Gastroesophageal sphincter (tissue), 4 donors: ENCODE data around the gene NOTCH2NLA. TPM values are rescaled to one million over a fixed set of nuclear protein-coding genes. Genes with fewer than 3 reads are reported as not detected.
"Not testable (repeated sequence)": the region's sequence is repeated elsewhere in the genome, so short reads cannot be mapped to it uniquely, and the experiment has no call there.

Experiments used
- ATAC-seq: fragments of 150-250 bp; one replicate; pipeline ENCODE4 v1.9.1; 2016; ENCODE audit warnings: mild to moderate bottlenecking, moderate library complexity
- H3K27ac ChIP-seq, 4 donors: fragments of 200-600 bp; sonication (generic) in 3 of 4; 1 replicate in 3 of 4; 2 replicates in 1 of 4; pipeline ENCODE4 v1.5.1; 2016 to 2019
- H3K27me3 ChIP-seq: fragments of 200-600 bp; sonication (generic); one replicate; pipeline ENCODE4 v1.5.1; 2019
- H3K36me3 ChIP-seq, 2 donors: fragments of 200-600 bp; sonication (generic); one replicate each; pipeline ENCODE4 v1.5.1; 2019; ENCODE audit warnings: control low read depth in 1 of 2
- H3K4me1 ChIP-seq, 3 donors: fragments of 200-600 bp; sonication (generic); 1 replicate in 2 of 3; 2 replicates in 1 of 3; pipeline ENCODE4 v1.5.1; 2016 to 2019; ENCODE audit warnings: control low read depth in 2 of 3
- H3K4me3 ChIP-seq, 2 donors: fragments of 200-600 bp; sonication (generic); one replicate each; pipeline ENCODE4 v1.5.1; 2019; ENCODE audit warnings: mild to moderate bottlenecking in 1 of 2, moderate library complexity in 1 of 2
- H3K9me3 ChIP-seq, 3 donors: fragments of 200-600 bp; sonication (generic); one replicate each; pipeline ENCODE4 v1.5.1; 2017 to 2019; ENCODE audit warnings: control low read depth in 2 of 3
- POLR2A ChIP-seq, 2 donors: fragments of 450-650 bp; IDR thresholded peaks; one replicate each; pipeline ENCODE4 v1.6.1; 2017; ENCODE audit warnings: antibody characterized with exemption in 2 of 2, mild to moderate bottlenecking in 2 of 2, moderate library complexity in 1 of 2
- POLR2AphosphoS5 ChIP-seq: sonication (generic); formaldehyde crosslinking; IDR thresholded peaks from one replicate; pipeline ENCODE4 v1.6.1; 2017; ENCODE audit warnings: antibody characterized with exemption
- WGBS, 2 donors: methylation state at CpG; one replicate each; pipeline ENCODE4 v1.1.5; 2018; ENCODE audit warnings: low coverage in 1 of 2; 5-methylcytosine and 5-hydroxymethylcytosine counted together
- total RNA-seq, 4 donors: library from RNA; depleted of rRNA; stranded (reverse); fragments of >200 nt; gene quantifications; one replicate each; pipeline ENCODE4 v1.1.0, GENCODE V29; 2016

The NOTCH2NLA gene
- total RNA-seq = 10 to 100 TPM; 30.1 to 54.2 (median 48.3) TPM

DNA sequence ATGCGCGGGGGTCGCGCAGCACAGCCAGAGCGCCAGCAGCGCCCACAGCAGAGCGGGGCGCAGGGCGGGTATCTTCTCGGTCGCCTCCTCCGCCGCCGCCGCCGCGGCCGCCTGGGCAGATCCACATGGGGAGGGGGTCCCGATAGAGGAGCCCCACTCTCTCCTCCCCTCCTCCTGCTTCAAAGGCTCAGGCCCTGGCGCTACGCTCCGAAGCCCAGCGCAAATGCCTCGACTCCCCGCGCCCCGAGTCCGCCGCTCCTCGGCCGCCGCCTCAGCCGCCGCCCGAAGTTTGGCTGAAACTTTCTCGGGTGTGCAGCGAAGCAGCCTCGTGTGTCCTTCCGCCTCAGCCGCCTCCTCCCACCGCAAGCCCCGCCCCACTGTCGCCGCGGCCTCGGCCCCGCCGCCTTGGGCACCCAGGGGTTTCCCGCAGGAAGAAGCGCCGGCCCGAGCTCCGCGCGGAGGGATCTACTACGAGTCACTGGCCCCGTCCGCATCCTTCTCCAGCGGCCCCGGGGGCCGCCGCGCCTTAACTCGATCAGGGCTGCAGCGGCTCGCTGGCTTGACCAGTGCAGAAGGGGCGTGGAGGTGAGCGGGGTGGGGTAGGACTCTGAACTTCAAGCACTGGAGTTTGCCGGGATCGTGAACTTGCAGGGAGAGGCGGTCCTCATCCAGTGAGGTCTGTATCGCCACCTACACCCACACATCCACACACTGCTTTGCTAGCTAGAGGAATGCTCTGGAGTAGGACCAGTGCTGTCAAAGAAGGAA lies at the start of gene NOTCH2NLA:
Gene NOTCH2NLA, minus strand, starts transcription at position 312 of the 768 bp plus-strand sequence. CDS start 39,684 bp downstream, outside the sequence.
- peak within 1 kb of the TSS; percentile 60 to 99 for H3K4me3 ChIP-seq
- H3K4me1 ChIP-seq, H3K36me3 ChIP-seq, H3K27me3 ChIP-seq, H3K9me3 ChIP-seq: not testable (repeated sequence)
- TF ChIP-seq POLR2A (IDR thresholded peaks at IDR 0.05) (peak; percentile 85 to 89), POLR2AphosphoS5 (peak; percentile 60)
- peak within 1 kb of the TSS; percentile 68 to 89 (median 80) for H3K27ac ChIP-seq
- ATAC-seq = peak; percentile 89
- 0% methylated on average over 9 of the region's 72 CpGs; no CpG with 5 or more reads in 1 of the 2 donors for WGBS, 2 donors

DNA sequence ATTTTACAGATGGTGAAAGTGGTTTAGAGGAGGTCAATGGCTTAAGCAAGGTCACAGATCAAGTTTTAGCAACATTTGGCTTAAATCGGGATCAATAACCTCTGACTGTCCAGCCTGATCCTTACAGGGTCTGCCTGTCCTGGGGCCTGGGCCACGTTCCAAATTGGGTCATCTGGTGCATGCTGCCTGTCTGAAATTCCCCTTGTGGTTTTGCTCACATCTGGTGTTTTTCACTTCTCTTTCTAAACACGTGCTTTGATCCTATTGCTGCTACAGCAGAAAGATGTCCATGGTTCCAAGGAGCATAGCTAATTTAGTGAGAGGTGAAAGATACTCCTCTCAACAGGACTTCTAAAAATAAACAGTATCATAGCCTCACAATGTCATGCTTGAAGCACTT lies 49.5 kb upstream of the NOTCH2NLA start:
- peak; percentile 53 for ATAC-seq

DNA sequence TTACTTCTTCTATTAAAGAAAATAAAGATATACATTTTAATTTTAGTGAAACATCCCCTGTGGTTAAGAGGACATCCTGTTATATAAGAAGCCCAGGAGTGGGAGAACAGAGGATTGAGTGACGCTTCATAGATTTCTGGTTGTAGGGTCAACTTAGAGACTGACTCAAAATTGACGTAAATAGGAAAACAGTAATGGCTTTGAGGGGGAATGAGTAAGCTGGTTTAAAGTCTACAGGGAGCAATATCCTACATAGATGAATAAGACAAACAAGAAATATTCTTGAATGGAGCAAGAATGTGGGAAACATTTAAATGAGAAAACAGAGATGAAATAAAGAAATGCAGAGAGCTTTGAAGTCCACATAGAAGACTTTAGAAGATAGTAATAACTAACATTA lies 48.3 kb upstream of the NOTCH2NLA start:
- not testable (repeated sequence) for ATAC-seq, H3K9me3 ChIP-seq, H3K36me3 ChIP-seq, H3K4me3 ChIP-seq, H3K27me3 ChIP-seq, H3K27ac ChIP-seq, H3K4me1 ChIP-seq
- no CpG with 5 or more reads among the region's 2 CpGs for WGBS, 2 donors

More for the DNA sequence above, 49.5 kb upstream of the NOTCH2NLA start:
- not testable (repeated sequence) for H3K4me3 ChIP-seq, H3K4me1 ChIP-seq, H3K27me3 ChIP-seq, H3K36me3 ChIP-seq, H3K27ac ChIP-seq, H3K9me3 ChIP-seq
- WGBS, 2 donors = no CpG with 5 or more reads among the region's 3 CpGs

DNA sequence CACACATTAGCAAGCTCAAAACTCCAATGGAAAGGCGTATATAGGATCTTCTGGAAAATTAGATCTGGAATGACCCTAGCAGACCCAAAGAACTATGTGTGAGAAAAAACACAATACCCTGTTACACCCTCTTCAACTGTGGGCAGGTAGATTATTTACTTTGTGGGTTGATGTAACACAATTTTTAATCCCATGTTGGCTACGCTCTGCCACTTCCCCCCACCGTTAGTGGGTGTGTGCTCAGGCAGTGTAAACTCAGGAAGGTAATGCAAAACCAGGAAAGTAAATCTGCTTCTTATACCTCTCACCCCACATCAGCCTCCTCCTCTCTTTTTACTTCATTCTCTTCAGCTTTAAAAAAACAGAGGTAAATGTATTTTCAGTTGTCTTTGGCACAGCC lies 45.3 kb upstream of the NOTCH2NLA start:
- not testable (repeated sequence) for H3K27ac ChIP-seq, H3K9me3 ChIP-seq, H3K4me3 ChIP-seq, H3K36me3 ChIP-seq, H3K27me3 ChIP-seq, ATAC-seq, H3K4me1 ChIP-seq
- no CpG with 5 or more reads among the region's 3 CpGs for WGBS, 2 donors

DNA sequence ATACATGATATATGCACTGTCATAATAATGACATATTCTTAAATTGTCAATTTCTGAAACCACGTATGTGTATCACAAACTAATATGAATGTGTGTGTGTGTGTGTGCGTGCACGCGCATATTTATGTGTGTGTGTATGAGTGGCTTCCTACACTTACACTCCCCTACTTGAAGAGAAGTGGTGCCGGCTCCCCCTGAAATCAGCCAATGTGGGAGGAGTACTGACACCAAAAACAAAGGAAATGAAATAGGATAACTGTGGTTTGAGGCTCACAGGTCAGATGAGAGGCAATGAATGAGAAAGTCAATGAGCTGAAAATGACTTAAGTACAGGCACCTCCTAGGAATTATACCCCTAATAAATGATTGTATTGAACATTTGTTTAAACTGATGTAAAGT lies 44.4 kb upstream of the NOTCH2NLA start:
- not testable (repeated sequence) for ATAC-seq, H3K9me3 ChIP-seq
- no CpG with 5 or more reads among the region's 5 CpGs for WGBS, 2 donors

DNA sequence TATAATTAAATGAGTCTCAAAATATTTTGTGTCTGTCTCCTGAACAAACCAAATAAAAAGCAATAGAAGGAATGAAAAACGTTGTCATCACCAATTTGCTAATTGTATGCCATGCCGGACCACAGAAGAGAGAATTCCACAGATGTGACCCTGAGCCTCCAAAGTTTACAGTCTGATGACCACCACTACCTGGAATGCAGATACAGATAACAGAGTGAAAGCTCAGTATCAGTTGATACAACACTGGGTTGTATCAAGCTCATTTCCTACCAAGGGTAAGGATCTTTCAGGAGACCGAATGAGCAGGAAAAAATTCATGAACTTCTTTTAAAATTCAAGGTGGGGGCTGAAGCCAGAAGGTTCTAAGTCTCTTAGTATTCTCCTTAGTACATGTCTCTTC lies 43.9 kb upstream of the NOTCH2NLA start:
- not testable (repeated sequence) for H3K4me3 ChIP-seq, H3K27me3 ChIP-seq, H3K4me1 ChIP-seq, H3K27ac ChIP-seq, ATAC-seq, H3K9me3 ChIP-seq, H3K36me3 ChIP-seq
- no CpG with 5 or more reads among the region's 3 CpGs for WGBS, 2 donors

More for the DNA sequence above, 44.4 kb upstream of the NOTCH2NLA start:
- not testable (repeated sequence) for H3K4me3 ChIP-seq, H3K4me1 ChIP-seq, H3K36me3 ChIP-seq, H3K27ac ChIP-seq, H3K27me3 ChIP-seq

DNA sequence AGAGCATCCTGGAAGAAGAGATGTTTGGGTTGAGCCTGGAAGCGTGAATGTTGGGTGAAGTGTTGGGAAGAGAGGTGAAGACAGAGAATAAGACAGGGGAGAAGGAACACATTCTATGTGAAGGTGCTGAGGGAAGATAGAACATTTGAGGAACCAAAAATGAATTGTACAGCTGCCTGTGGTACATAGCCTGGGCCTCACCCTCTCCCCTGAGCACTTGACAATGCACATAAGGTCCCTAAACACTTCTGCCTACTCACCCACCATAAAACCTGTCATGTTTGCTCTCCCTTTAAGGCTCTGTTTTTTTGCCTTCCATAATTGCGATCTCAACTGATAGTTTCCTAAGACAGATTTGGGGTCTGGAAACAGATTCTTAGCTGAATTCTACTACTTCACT lies 43.2 kb upstream of the NOTCH2NLA start:
- H3K4me1 ChIP-seq, H3K27ac ChIP-seq, ATAC-seq, H3K36me3 ChIP-seq, H3K4me3 ChIP-seq, H3K27me3 ChIP-seq, H3K9me3 ChIP-seq: not testable (repeated sequence)
- WGBS, 2 donors = no CpG with 5 or more reads among the region's 2 CpGs

DNA sequence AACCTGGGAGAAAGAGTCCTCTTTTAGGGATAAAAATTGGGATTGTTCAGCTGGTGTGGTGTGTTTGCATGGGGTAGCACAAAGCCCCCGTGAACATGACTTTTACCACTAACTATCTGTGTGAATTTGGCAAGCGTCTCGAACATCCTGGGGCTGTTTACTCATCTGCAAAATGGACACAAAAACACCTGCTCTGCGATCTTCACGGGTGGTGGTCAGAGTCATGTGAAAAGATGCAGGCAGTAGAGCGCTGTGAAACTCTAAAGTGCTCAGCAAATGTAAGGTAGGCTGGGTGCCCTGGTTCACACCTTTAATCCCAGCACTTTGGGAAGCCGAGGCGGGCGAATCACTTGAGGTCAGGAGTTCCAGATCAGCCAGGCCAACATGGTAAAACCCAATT lies 41.3 kb upstream of the NOTCH2NLA start:
- H3K36me3 ChIP-seq, ATAC-seq: not testable (repeated sequence)
- no CpG with 5 or more reads among the region's 9 CpGs for WGBS, 2 donors

DNA sequence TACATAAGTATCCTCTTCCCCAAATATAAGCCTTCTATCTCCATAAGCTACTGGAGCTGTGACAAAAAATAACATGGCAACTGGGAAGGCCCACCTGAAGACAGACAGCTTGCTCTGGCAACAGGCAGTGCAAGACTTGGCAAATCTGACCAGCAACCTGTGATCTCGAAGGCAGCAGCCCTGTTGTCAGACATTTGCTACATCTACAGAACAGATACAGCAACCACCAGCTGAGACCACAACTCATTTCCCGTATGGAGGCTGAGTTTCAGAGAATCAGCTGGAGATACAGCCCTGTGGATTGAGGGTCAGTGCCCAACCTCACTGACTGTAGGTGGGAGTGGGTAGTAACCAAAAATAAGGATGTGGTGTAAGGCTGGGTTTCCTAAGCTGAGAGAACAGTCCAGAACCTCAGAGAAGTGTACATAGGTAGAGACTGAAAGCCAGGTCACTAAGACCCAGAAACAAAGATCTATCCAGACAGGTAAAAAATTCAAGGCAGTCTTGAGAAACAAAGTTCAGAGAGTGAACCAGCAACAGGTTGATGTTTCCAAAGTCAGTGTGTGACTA lies 37.4 kb upstream of the NOTCH2NLA start:
- not testable (repeated sequence) for ATAC-seq, H3K4me1 ChIP-seq, H3K9me3 ChIP-seq, H3K27me3 ChIP-seq, H3K4me3 ChIP-seq, H3K27ac ChIP-seq, H3K36me3 ChIP-seq
- WGBS, 2 donors = no CpG with 5 or more reads among the region's 2 CpGs

More for the DNA sequence above, 41.3 kb upstream of the NOTCH2NLA start:
- H3K4me3 ChIP-seq, H3K4me1 ChIP-seq, H3K9me3 ChIP-seq, H3K27ac ChIP-seq, H3K27me3 ChIP-seq: not testable (repeated sequence)

DNA sequence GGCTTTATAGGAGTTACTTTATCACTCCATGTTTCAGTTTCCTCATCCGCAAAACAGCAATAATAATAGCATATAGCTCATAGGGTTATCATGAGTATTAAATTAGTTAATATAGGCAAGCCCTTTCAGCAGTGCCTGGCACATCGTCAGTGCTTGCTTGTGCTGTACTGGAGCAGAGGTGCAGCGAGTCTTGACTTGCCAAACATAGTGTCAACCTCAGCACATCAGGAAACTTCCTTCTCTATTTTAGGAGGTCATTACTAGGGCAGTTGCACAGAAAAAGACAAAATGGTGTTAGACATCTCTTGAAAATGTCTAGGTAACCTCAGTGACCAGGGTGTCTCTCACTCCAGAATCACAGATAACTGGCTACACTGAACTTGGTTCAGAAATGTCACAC lies 35.9 kb upstream of the NOTCH2NLA start:
- WGBS, 2 donors = no CpG with 5 or more reads among the region's 3 CpGs
- H3K4me1 ChIP-seq, H3K27ac ChIP-seq, H3K9me3 ChIP-seq, ATAC-seq, H3K4me3 ChIP-seq, H3K27me3 ChIP-seq, H3K36me3 ChIP-seq: not testable (repeated sequence)

DNA sequence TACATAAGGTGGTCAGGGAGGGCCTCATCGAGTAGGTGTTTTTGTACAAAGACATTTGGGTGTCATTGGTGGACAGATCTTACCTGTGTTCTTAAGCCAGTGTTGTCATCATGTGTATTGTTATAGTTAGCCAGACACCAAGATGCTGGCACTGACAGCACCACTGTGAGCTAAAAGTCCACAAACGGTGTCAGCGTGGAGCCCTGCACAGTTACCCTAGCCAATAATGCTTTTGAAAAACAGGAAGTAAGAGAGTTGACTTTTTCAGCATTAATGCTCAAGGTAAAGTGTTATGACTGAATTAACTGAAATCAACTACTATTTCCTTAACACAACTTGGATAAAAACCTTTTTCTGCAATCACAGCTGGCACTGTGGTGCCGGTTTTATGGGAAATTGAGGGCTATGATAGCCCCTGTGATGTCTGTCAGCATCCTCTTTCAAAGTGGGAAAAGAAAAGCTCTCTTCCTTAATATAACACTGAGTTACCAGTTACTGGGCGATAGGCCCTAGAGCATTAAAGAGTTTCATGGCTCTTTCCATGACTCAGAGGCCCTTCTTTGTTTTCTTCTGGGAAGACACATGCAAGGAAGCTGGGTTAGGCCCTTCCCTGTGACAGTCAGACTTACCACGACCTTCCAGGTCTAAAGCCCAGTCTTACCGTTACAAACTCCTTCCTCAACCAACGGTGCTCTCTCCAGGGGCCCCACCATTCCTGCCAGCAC lies 31.3 kb upstream of the NOTCH2NLA start:
- not testable (repeated sequence) for ATAC-seq, H3K27me3 ChIP-seq, H3K4me3 ChIP-seq, H3K9me3 ChIP-seq, H3K4me1 ChIP-seq, H3K36me3 ChIP-seq, H3K27ac ChIP-seq
- no CpG with 5 or more reads among the region's 8 CpGs for WGBS, 2 donors

DNA sequence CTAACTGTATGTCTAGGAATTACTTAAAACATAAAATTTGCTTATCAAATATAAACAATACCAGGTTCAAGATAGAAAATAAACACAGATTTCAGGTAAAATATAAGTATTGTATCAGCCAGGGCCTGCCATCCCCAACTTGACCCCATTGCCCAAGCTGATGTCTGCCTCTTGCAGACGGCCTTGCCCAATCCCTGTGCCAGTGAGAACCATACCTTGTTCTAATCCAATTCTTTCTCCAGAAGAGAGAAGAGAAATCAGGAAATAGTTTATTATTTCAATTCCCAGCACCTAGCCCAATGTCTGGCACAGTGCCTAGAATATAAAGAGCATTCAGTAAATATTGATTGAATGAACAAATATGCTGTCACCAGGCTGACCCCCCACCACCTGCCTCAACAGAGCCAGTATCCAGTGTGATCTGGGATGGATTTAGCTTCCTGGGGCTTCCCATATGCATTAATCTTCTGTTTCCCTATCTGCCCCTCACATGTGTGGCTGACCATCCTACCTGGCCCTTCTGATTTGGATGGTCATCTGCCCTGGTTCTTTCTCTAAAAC lies 29.3 kb upstream of the NOTCH2NLA start:
- not testable (repeated sequence) for H3K27me3 ChIP-seq, H3K36me3 ChIP-seq, H3K4me1 ChIP-seq, H3K27ac ChIP-seq, H3K4me3 ChIP-seq, ATAC-seq, H3K9me3 ChIP-seq
- no CpG with 5 or more reads among the region's 1 CpG for WGBS, 2 donors

DNA sequence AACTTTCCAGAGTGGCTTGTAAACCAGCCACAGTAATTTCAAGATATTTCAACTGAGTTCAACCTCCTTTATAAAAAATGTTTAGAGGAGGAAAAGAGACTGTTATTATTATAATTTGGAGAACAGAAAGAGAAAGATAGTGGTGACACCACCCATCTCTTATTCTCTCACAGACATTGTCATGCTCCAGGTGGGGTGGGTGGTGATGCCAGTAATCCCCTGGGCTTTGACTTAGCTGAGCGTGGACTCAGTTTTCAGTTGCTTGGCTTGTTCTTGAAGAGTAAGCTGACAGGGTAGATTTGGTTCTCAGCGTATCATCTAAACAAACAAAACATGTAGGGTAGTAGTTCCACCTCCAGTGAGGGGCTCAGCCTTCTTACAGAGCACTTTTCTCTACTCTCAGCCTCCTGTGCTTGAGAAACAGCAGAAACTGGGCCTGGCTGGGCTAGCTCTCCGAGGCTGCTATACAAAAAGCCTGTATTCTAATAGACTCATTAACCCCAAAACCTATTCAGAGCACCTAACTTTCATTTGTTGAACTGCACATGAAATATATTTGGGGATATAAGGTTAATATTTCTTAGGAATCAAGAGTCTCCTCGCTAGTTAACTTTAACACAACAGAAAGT lies 25.9 kb upstream of the NOTCH2NLA start:
- not testable (repeated sequence) for H3K4me3 ChIP-seq, H3K27ac ChIP-seq, ATAC-seq, H3K9me3 ChIP-seq, H3K4me1 ChIP-seq, H3K36me3 ChIP-seq, H3K27me3 ChIP-seq
- no CpG with 5 or more reads among the region's 4 CpGs for WGBS, 2 donors
